Midbrain (tissue), 1 donor: Measurements from ENCODE around the gene PRKCH.
A peak's percentile ranks its signal among the peaks of the same experiment; 100 is the strongest.

ENCODE experiments used
- DNase-seq: peaks from one replicate; lab custom pipeline; 2025; lab: John Stamatoyannopoulos, UW

The PRKCH gene

GRCh38 chr14:61337893-61338292 lies 16.5 kb downstream of the PRKCH start:
- no peak for DNase-seq

DNA sequence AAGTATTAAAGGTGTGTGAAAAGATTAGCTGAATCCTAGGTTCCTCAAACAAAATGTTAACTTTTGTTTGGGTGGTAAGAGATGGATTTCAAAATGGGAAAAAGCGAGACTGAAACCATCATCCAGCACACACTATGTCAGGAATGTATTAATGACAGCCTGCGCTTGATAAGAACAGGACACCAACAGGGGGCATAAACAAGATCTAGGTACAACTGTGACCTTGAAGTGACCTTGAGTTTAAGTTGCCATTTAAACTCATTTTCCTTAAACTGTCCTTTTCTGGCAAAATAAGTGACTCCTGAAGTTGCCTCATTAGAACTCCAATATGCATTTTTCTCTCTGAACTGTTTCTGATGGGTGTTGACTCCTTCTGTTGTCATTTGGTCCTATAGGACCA lies 17.1 kb downstream of the PRKCH start:
- no peak for DNase-seq

- no peak for DNase-seq
Observed at GRCh38 chr14:61341275-61342206, 20.2 kb downstream of the PRKCH start.

- DNase-seq: no peak
Observed at GRCh38 chr14:61342486-61342885, 21.1 kb downstream of the PRKCH start.

DNA sequence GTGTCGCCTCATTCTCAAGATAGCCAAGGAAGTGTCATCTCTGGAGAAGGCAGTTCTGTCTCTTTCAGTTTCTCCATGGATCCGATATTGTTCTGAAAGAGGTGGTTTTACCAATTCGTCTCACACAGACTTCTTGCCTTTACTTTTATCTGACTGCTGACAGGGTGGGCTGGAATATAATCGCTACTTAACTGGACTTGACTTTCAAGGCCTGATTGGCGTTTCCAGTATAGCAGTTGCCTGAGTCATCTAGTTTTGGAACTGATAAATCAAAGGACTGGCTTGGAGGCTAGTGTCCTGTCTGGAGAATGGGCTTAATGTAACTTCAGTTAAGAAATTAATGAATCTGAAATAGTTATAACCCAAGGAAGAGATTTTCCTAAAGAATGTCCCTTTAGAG lies 21.6 kb downstream of the PRKCH start:
- DNase-seq: no peak

GRCh38 chr14:61343471-61343870 lies 22.1 kb downstream of the PRKCH start:
- no peak for DNase-seq

GRCh38 chr14:61343991-61344405 lies 22.6 kb downstream of the PRKCH start:
- DNase-seq: no peak

DNA sequence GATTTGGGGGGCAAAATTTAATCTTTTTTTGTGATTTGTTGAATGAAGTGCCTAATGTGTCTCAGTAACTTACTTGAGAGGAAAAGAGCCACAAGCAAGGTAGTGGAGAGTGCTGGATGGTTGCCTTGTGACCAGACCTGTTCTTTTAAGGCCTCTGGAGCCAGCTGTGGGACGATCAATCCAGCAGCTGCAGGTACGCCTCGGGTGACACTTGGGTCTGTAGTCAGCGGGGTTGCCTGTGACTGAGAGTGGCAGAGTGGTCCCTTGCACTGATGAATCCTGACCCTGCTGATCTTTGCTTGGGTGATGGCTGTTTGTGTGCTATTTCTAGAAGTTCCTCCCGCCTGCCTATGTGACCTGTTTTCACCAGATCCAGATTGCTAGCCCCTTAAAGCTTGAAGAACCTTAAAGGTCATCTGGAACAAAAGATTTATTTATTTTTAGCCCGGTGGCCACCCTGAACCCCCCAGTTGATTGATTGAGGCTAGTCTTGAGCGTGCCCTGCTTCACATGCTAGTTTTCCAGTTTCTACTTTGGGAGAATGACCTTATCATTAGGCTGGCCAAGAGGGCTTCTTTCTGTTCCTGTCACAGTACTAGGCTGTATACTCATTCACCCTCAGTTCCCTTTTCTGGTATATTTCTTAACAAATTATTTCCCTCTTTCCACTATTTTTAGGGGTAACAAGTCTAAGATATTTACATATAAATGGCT lies 23.2 kb downstream of the PRKCH start:
- DNase-seq: no peak

DNA sequence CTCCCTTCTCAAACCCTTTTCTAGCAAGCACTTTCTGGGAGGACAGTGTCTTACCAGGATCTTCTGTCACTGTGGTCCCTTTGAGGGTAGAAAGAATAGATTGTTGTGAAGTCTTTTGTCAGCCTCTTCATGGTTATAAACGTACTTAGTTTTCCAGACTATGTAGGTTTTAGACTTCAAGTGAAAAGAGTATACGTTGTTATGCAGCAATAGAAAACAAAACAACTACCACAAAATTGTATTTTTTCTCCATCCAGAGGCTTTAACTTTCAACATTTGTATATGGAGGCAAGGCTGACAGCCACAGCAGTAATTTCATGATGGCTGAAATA lies 23.7 kb downstream of the PRKCH start:
- no peak for DNase-seq

- DNase-seq: no peak
Observed at GRCh38 chr14:61346221-61346620, 24.8 kb downstream of the PRKCH start.

DNA sequence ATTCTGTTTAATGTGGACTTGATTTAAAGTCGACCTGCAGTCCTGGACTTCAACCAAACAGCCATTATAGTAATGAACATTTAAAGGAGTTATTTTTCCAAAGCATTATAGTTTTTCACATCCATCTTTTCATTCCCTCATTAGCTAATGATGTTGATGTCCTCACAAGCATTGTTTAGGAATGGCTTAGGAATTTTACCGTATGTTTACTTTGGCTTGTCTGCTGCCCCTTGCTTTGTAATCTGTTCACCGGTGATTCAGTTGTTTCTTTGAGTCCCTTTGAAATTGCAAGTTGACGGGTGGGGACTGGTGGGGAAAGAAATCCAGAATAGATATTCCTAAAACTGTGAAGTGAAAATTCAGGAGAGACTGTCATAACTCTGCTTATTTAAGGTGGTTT lies 25.4 kb downstream of the PRKCH start:
- no peak for DNase-seq

- peak; percentile 20 for DNase-seq
Observed at GRCh38 chr14:61347826-61348443, 26.6 kb downstream of the PRKCH start.

DNA sequence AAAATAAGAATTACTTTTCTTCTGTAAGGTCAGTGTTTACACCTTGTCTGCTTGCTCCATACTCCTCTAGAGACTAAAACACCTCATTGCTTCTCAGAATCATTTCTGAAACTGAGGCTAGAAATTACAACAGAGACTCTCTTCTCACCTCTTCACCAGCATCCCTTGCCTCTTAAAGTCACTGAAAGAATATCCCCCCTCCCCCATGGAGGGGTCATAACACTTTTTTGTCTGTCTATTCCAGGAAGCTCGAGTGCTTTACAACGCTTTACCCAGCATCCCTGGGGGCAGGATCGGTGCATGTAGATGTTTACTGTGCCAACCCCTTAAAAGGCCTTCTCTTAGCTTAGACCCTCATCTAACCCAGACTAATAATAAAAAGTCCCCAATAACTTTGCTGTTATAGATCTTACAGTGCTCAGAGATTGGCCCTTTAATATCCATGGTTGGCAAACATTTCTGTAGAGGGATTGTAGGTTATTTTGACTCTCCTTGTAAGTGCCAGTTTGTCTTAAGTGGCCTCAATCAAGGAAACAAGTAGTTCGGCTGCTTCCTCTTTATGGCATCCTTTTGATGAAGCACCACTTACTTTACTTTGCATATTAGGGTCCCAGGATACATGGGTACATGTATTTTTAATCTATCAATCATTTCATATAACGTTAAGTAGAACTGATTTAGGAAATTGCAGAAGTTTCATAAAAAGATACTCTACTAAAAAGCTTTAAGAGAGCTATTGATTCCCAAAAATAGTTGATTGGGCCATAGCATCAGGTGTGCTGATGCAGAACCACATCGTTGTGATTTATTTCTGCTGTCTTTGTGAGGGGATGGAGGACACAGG lies 29.3 kb downstream of the PRKCH start:
- DNase-seq: no peak

- no peak for DNase-seq
Observed at GRCh38 chr14:61351477-61351876, 30.1 kb downstream of the PRKCH start.

GRCh38 chr14:61355892-61356325 lies 34.5 kb downstream of the PRKCH start:
- DNase-seq: no peak

DNA sequence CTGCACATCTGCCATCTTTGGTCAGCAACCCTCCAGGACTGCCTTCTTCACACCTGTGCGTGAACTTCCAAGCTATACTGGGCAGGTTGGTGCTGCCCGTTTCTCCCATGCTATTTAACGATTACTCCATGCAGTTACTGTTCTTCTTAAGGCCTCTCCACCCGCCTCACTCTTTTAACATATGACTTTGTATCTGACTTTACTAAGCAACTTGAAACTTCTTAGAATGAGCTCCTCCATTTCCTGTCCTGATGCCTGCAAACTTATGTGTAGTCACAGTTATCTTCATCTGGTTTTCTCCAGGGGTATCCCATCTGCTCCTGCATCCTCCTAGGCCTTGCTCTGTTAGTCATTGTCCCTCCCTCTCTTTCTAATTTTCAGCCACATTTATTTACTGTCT lies 35.7 kb downstream of the PRKCH start:
- DNase-seq: no peak

- no peak for DNase-seq
Observed at GRCh38 chr14:61358554-61359226, 37.3 kb downstream of the PRKCH start.

GRCh38 chr14:61360796-61361525 lies 39.6 kb downstream of the PRKCH start:
- no peak for DNase-seq

DNA sequence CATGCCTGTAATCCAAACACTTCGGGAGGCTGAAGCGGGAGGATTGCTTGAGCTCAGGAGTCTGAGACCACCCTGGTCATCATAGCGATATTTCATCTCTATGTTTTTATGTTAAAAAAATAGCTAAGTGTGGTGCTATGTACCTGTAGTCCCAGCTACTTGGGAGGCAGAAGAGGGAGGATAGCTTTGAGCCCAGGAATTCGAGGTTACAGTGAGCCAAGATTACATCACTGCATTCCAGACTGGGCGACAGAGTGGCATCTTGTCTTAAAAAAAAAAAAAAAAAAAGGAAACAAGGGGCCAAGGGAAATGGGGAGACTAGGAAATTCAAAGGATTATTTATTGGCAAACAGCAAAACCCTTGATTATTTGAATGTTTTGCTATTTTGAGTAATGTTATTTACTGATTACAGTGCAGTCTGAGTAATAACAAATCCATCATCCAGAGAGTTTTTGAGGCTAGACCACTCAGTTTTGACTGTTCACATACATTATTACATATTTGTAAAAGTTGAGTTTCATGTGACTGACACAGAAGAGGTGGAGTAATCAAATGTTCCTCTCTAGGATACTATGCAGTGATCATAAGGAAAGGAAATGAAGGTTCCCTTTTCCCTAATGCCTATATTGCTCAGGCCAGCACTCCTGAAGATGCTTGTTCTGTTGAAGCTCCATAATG lies 40.8 kb downstream of the PRKCH start:
- no peak for DNase-seq

DNA sequence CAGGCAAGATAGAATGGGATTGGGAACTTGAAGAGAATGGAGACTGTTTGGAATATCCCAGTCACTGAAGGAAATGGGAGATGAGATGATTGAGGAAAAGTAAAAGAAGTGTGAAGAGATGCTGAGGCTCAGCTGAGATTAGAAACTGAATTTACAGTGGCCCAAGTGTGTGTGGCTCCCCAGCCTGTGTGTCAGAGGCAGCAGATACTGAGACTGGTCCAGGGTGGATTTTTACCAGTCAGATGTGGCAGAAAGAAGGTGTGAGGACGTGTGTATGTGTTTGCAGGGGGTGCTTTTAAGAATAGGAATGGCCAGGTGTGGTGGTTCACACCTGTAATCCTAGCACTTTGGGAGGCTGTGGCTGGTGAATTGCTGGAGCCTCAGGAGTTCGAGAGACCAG lies 42.9 kb downstream of the PRKCH start:
- no peak for DNase-seq
